A673 (cell line): ENCODE results near the gene SYT17.

Experiments
- CTCF ChIP-seq: fragments of 300-800, 200-600 bp; sonication (generic); conservative IDR thresholded peaks from 2 replicates; pipeline ENCODE4 v1.5.1; 2017; ENCODE audit warnings: low read depth, mild to moderate bottlenecking, antibody characterized with exemption, low read length, moderate library complexity, mixed read lengths
- EZH2 ChIP-seq: fragments of 200-600 bp; sonication (generic); IDR thresholded peaks from 2 replicates; pipeline ENCODE4 v1.6.1; 2017; ENCODE audit warnings: borderline replicate concordance, low read depth, mild to moderate bottlenecking, mixed read lengths, antibody characterized with exemption, low read length; ENCODE audit not compliant: poor library complexity, severe bottlenecking

GRCh38 chr16:19162085-19162484 lies 6.0 kb upstream of the SYT17 start:
- TF ChIP-seq CTCF = no peak
- no peak for TF ChIP-seq EZH2
